HEK293 (cell line): ENCODE results near the gene ZNF513.

Experiments
- FEZF1 ChIP-seq: fragments of 450-650 bp; formaldehyde crosslinking; IDR thresholded peaks from 2 replicates; pipeline ENCODE4 v1.5.1; 2016; ENCODE audit warnings: missing biosample characterization, missing genetic modification characterization
- GLI2 ChIP-seq: fragments of 450-650 bp; formaldehyde crosslinking; IDR thresholded peaks from 2 replicates; pipeline ENCODE4; 2017; ENCODE audit warnings: missing biosample characterization, missing genetic modification characterization, low read depth, borderline replicate concordance
- HOXA7 ChIP-seq: sonication (generic); formaldehyde crosslinking; IDR thresholded peaks from 2 replicates; pipeline ENCODE4 v1.8.1; 2022; ENCODE audit warnings: missing genetic modification reagents, borderline replicate concordance
- SETDB1 ChIP-seq: IDR thresholded peaks from one replicate; pipeline ENCODE4 v1.6.1; 2017; ENCODE audit warnings: mild to moderate bottlenecking, low read length, moderate library complexity, mixed read lengths; ENCODE audit not compliant: insufficient read length
- ZBTB1 ChIP-seq: fragments of 450-650 bp; formaldehyde crosslinking; IDR thresholded peaks from 2 replicates; pipeline ENCODE4 v1.5.1; 2016; ENCODE audit warnings: missing biosample characterization, missing genetic modification characterization
- ZBTB21 ChIP-seq: fragments of 450-650 bp; formaldehyde crosslinking; IDR thresholded peaks from 2 replicates; pipeline ENCODE4 v1.5.1; 2017; ENCODE audit warnings: missing biosample characterization, missing genetic modification characterization
- ZEB2 ChIP-seq: fragments of 450-650 bp; formaldehyde crosslinking; IDR thresholded peaks from 2 replicates; pipeline ENCODE4 v1.5.1; 2016; ENCODE audit warnings: missing biosample characterization, missing genetic modification characterization
- ZFP69B ChIP-seq: fragments of 450-650 bp; formaldehyde crosslinking; IDR thresholded peaks from 2 replicates; pipeline ENCODE4 v1.5.1; 2016; ENCODE audit warnings: missing biosample characterization, missing genetic modification characterization
- ZNF133 ChIP-seq: fragments of 450-650 bp; formaldehyde crosslinking; IDR thresholded peaks from 2 replicates; pipeline ENCODE4 v1.5.1; 2016; ENCODE audit warnings: missing biosample characterization, missing genetic modification characterization
- ZNF138 ChIP-seq: fragments of 450-650 bp; formaldehyde crosslinking; IDR thresholded peaks from 2 replicates; pipeline ENCODE4 v1.5.1; 2016; ENCODE audit warnings: missing biosample characterization, missing genetic modification characterization, borderline replicate concordance
- ZNF146 ChIP-seq: fragments of 450-650 bp; formaldehyde crosslinking; IDR thresholded peaks from 2 replicates; pipeline ENCODE4 v1.5.1; 2016; ENCODE audit warnings: missing biosample characterization, missing genetic modification characterization
- ZNF175 ChIP-seq: fragments of 450-650 bp; formaldehyde crosslinking; IDR thresholded peaks from 2 replicates; pipeline ENCODE4 v1.5.1; 2016; ENCODE audit warnings: missing biosample characterization, missing genetic modification characterization
- ZNF184 ChIP-seq: fragments of 450-650 bp; IDR thresholded peaks from 2 replicates; pipeline ENCODE4 v1.5.1; 2018; ENCODE audit warnings: missing biosample characterization, mild to moderate bottlenecking, missing genetic modification characterization
- ZNF266 ChIP-seq: fragments of 450-650 bp; formaldehyde crosslinking; IDR thresholded peaks from 2 replicates; pipeline ENCODE4 v1.5.1; 2016; ENCODE audit warnings: missing biosample characterization, missing genetic modification characterization, low read depth
- ZNF292 ChIP-seq: fragments of 450-650 bp; formaldehyde crosslinking; IDR thresholded peaks from 2 replicates; pipeline ENCODE4 v1.5.1; 2016; ENCODE audit warnings: low read depth, missing biosample characterization, missing genetic modification characterization, borderline replicate concordance
- ZNF302 ChIP-seq: fragments of 450-650 bp; formaldehyde crosslinking; IDR thresholded peaks from 2 replicates; pipeline ENCODE4 v1.5.1; 2016; ENCODE audit warnings: missing biosample characterization, missing genetic modification characterization, low read depth
- ZNF311 ChIP-seq: fragments of 450-650 bp; formaldehyde crosslinking; IDR thresholded peaks from 2 replicates; pipeline ENCODE4 v1.5.1; 2017; ENCODE audit warnings: missing biosample characterization, missing genetic modification characterization, borderline replicate concordance
- ZNF391 ChIP-seq: fragments of 450-650 bp; formaldehyde crosslinking; IDR thresholded peaks from 2 replicates; pipeline ENCODE4 v1.5.1; 2016; ENCODE audit warnings: low read depth, missing biosample characterization, missing genetic modification characterization, borderline replicate concordance
- ZNF473 ChIP-seq: fragments of 450-650 bp; formaldehyde crosslinking; IDR thresholded peaks from 2 replicates; pipeline ENCODE4 v1.5.1; 2017; ENCODE audit warnings: missing biosample characterization, missing genetic modification characterization
- ZNF48 ChIP-seq: fragments of 450-650 bp; formaldehyde crosslinking; IDR thresholded peaks from 2 replicates; pipeline ENCODE4 v1.5.1; 2016; ENCODE audit warnings: missing biosample characterization, missing genetic modification characterization
- ZNF514 ChIP-seq: fragments of 450-650 bp; formaldehyde crosslinking; IDR thresholded peaks from 2 replicates; pipeline ENCODE4 v1.5.1; 2016; ENCODE audit warnings: missing biosample characterization, missing genetic modification characterization
- ZNF549 ChIP-seq: fragments of 450-650 bp; IDR thresholded peaks from 2 replicates; pipeline ENCODE4 v1.5.1; 2018; ENCODE audit warnings: missing biosample characterization, missing genetic modification characterization, mild to moderate bottlenecking, inconsistent platforms, moderate library complexity
- ZNF571 ChIP-seq: fragments of 450-650 bp; formaldehyde crosslinking; IDR thresholded peaks from 2 replicates; pipeline ENCODE4 v1.5.0; 2017; ENCODE audit warnings: missing biosample characterization, missing genetic modification characterization
- ZNF596 ChIP-seq: fragments of 450-650 bp; IDR thresholded peaks from 2 replicates; pipeline ENCODE4 v1.5.0; 2018; ENCODE audit warnings: missing biosample characterization, mild to moderate bottlenecking, missing genetic modification characterization, moderate library complexity
- ZNF747 ChIP-seq: fragments of 450-650 bp; formaldehyde crosslinking; IDR thresholded peaks from 2 replicates; pipeline ENCODE4 v1.5.1; 2016; ENCODE audit warnings: missing biosample characterization, missing genetic modification characterization
- ZNF76 ChIP-seq: fragments of 450-650 bp; formaldehyde crosslinking; IDR thresholded peaks from 2 replicates; pipeline ENCODE4; 2016; ENCODE audit warnings: low read depth, missing biosample characterization, missing genetic modification characterization, borderline replicate concordance
- ZNF776 ChIP-seq: fragments of 450-650 bp; formaldehyde crosslinking; IDR thresholded peaks from 2 replicates; pipeline ENCODE4 v1.5.0; 2017; ENCODE audit warnings: missing biosample characterization, missing genetic modification characterization, borderline replicate concordance
- ZNF791 ChIP-seq: fragments of 450-650 bp; formaldehyde crosslinking; IDR thresholded peaks from 2 replicates; pipeline ENCODE4 v1.5.1; 2016; ENCODE audit warnings: missing biosample characterization, missing genetic modification characterization
- ZNF830 ChIP-seq: fragments of 450-650 bp; IDR thresholded peaks from 2 replicates; pipeline ENCODE4 v1.5.0; 2018; ENCODE audit warnings: missing biosample characterization, missing genetic modification characterization, low read depth, mild to moderate bottlenecking, moderate library complexity
- ZNF843 ChIP-seq: fragments of 450-650 bp; formaldehyde crosslinking; IDR thresholded peaks from 2 replicates; pipeline ENCODE4 v1.5.1; 2016; ENCODE audit warnings: missing biosample characterization, missing genetic modification characterization
- ZSCAN16 ChIP-seq: fragments of 450-650 bp; formaldehyde crosslinking; IDR thresholded peaks from 2 replicates; pipeline ENCODE4 v1.5.1; 2016; ENCODE audit warnings: missing biosample characterization, missing genetic modification characterization
- ZSCAN30 ChIP-seq: fragments of 450-650 bp; IDR thresholded peaks from 2 replicates; pipeline ENCODE4 v1.5.1; 2018; ENCODE audit warnings: missing biosample characterization, mild to moderate bottlenecking, missing genetic modification characterization, moderate library complexity
- ZXDB ChIP-seq: fragments of 450-650 bp; formaldehyde crosslinking; IDR thresholded peaks from 2 replicates; pipeline ENCODE4 v1.5.1; 2016; ENCODE audit warnings: missing biosample characterization, missing genetic modification characterization
- TF ChIP-seq, protein P1 (sequence below): fragments of 450-650 bp; formaldehyde crosslinking; IDR thresholded peaks from 2 replicates; pipeline ENCODE4 v1.5.1; 2016; ENCODE audit warnings: missing biosample characterization, missing genetic modification characterization
- TF ChIP-seq, protein P2 (sequence below): fragments of 450-650 bp; formaldehyde crosslinking; IDR thresholded peaks from 2 replicates; pipeline ENCODE4 v1.5.1; 2016; ENCODE audit warnings: missing biosample characterization, missing genetic modification characterization
- TF ChIP-seq, protein P3 (sequence below): fragments of 450-650 bp; formaldehyde crosslinking; IDR thresholded peaks from 2 replicates; pipeline ENCODE4 v1.5.1; 2017; ENCODE audit warnings: missing biosample characterization, missing genetic modification characterization
- TF ChIP-seq, protein P4 (sequence below): fragments of 450-650 bp; formaldehyde crosslinking; IDR thresholded peaks from 2 replicates; pipeline ENCODE4 v1.5.1; 2016; ENCODE audit warnings: missing biosample characterization, missing genetic modification characterization

Gene ZNF513

DNA sequence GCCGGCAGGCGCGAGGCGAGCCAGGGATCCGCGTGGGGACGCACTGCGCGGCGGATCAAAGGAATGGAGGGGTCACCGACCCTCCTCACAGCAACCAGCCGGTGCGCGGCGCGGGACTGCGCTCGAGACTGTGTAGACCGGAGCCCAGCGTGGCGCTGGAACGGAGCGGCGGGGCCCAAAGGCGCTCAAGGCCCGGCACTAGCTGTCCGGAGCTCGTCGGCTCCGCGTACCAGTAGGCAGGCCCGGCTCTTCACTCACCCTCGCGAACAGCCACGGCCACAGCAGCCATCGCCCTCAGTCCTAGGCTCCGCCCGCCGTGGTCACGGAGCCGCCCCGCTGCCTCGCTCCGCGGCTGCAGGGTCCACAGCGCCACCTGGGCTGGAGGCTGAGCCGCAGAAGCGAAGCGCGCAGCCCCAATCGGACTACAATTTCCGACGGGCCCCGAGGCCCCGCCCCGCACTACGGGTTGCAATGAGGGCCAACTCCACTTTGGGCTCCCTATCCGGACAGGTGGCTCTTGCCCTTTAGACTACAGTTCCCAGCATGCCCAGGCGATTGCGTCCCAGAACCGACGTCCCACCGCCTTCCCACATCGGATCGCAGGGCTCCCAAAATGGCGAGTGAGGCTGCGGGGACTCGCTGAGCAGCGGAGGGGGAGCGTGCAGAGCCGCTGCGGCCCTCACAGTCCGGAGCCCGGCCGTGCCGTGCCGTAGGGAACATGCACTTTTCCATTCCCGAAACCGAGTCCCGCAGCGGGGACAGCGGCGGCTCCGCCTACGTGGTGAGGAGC, 10.3 kb downstream of the ZNF513 start, which contains the start of the genes EIF2B4 and SNX17 (continued):
- no peak for TF ChIP-seq ZNF133
- TF ChIP-seq ZNF776 (tag by site-specific recombination) = no peak
- TF ChIP-seq ZNF830 (tag by site-specific recombination) = no peak
- TF ChIP-seq ZNF843 (tag by site-specific recombination) = 0 out of 2 replicates have a peak, but pooled peaks have one; percentile 40
- peak; percentile 84 for TF ChIP-seq ZFP69B (tag by site-specific recombination)
- TF ChIP-seq ZNF175 (tag by site-specific recombination) = no peak
- TF ChIP-seq ZNF302 (tag by site-specific recombination) = no peak
- TF ChIP-seq ZNF311 (tag by site-specific recombination) = no peak
- TF ChIP-seq, protein P1, sequence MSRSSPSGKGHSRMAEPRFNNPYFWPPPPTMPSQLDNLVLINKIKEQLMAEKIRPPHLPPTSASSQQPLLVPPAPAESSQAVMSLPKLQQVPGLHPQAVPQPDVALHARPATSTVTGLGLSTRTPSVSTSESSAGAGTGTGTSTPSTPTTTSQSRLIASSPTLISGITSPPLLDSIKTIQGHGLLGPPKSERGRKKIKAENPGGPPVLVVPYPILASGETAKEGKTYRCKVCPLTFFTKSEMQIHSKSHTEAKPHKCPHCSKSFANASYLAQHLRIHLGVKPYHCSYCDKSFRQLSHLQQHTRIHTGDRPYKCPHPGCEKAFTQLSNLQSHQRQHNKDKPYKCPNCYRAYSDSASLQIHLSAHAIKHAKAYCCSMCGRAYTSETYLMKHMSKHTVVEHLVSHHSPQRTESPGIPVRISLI (tag by site-specific recombination) = no peak
- no peak for TF ChIP-seq ZNF549
- TF ChIP-seq ZXDB = peak; percentile 85
- TF ChIP-seq ZBTB21 = peak; percentile 20
- peak; percentile 11; the same call in 1 of the 2 replicates for TF ChIP-seq ZBTB1 (tag by site-specific recombination)
- TF ChIP-seq ZEB2 (tag by site-specific recombination) = peak; percentile 95
- TF ChIP-seq ZNF514 (tag by site-specific recombination) = no peak
- peak; percentile 99 for TF ChIP-seq ZNF76
- no peak for TF ChIP-seq ZNF747 (tag by site-specific recombination)
- peak; percentile 33; the same call in 1 of the 2 replicates for TF ChIP-seq ZNF391 (tag by site-specific recombination)
- TF ChIP-seq ZNF292 (tag by site-specific recombination) = no peak
- TF ChIP-seq ZSCAN16 (tag by site-specific recombination) = no peak
- no peak for TF ChIP-seq ZNF596
- TF ChIP-seq ZNF138 (tag by site-specific recombination) = no peak
- no peak for TF ChIP-seq GLI2 (tag by site-specific recombination)
- TF ChIP-seq ZNF48 (tag by site-specific recombination) = no peak
- TF ChIP-seq FEZF1 (tag by site-specific recombination) = no peak
- TF ChIP-seq, protein P2, sequence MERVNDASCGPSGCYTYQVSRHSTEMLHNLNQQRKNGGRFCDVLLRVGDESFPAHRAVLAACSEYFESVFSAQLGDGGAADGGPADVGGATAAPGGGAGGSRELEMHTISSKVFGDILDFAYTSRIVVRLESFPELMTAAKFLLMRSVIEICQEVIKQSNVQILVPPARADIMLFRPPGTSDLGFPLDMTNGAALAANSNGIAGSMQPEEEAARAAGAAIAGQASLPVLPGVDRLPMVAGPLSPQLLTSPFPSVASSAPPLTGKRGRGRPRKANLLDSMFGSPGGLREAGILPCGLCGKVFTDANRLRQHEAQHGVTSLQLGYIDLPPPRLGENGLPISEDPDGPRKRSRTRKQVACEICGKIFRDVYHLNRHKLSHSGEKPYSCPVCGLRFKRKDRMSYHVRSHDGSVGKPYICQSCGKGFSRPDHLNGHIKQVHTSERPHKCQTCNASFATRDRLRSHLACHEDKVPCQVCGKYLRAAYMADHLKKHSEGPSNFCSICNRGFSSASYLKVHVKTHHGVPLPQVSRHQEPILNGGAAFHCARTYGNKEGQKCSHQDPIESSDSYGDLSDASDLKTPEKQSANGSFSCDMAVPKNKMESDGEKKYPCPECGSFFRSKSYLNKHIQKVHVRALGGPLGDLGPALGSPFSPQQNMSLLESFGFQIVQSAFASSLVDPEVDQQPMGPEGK (tag by site-specific recombination) = peak; percentile 61
- no peak for TF ChIP-seq ZNF791 (tag by site-specific recombination)
- no peak for TF ChIP-seq ZNF571 (tag by site-specific recombination)
- TF ChIP-seq ZNF184 (tag by site-specific recombination) = no peak
- TF ChIP-seq ZSCAN30 (tag by site-specific recombination) = peak; percentile 20; the same call in 1 of the 2 replicates
- TF ChIP-seq ZNF146 (tag by site-specific recombination) = no peak
- no peak for TF ChIP-seq ZNF473
- TF ChIP-seq SETDB1 = no peak
- no peak for TF ChIP-seq ZNF266 (tag by site-specific recombination)
- TF ChIP-seq, protein P3, sequence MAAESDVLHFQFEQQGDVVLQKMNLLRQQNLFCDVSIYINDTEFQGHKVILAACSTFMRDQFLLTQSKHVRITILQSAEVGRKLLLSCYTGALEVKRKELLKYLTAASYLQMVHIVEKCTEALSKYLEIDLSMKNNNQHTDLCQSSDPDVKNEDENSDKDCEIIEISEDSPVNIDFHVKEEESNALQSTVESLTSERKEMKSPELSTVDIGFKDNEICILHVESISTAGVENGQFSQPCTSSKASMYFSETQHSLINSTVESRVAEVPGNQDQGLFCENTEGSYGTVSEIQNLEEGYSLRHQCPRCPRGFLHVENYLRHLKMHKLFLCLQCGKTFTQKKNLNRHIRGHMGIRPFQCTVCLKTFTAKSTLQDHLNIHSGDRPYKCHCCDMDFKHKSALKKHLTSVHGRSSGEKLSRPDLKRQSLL (tag by site-specific recombination) = peak; percentile 63
- TF ChIP-seq, protein P4, sequence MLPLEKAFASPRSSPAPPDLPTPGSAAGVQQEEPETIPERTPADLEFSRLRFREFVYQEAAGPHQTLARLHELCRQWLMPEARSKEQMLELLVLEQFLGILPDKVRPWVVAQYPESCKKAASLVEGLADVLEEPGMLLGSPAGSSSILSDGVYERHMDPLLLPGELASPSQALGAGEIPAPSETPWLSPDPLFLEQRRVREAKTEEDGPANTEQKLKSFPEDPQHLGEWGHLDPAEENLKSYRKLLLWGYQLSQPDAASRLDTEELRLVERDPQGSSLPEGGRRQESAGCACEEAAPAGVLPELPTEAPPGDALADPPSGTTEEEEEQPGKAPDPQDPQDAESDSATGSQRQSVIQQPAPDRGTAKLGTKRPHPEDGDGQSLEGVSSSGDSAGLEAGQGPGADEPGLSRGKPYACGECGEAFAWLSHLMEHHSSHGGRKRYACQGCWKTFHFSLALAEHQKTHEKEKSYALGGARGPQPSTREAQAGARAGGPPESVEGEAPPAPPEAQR (tag by site-specific recombination) = no peak
- no peak for TF ChIP-seq HOXA7
